ENCODE data around the gene ST8SIA1. TPM values are rescaled to one million over a fixed set of nuclear protein-coding genes. Genes with fewer than 3 reads are reported as not detected.

Gene ST8SIA1
- total and polyA plus RNA-seq, 2 donors (not counting 1 experiment from before 2014, with no cell fraction given) = 0.45 to 23.9 TPM

DNA sequence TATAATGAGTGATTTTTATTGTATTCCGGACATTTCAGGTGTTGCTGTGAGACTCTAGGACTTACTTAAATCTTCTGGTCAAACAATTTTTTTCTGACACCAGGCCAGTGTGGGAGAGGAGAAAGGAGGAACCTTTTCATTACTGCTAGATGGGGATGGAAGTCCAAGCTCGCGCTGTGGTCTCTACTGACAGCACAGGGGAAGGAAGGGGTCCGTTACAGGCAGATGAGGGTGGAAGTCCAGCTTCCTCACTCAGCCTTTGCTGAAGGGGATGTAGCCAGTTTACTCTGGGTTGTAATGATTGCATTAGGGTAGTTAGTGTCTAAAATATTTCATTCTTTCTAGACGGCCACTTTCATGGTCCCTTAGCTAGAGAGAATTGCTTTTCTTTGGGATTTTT is 26.3 kb upstream of the ST8SIA1 start:
- no peak for DNase-seq (ENCODE audit: low read depth in 2 of 2)
- Histone ChIP-seq H3K4me1 (ENCODE audit: control insufficient read depth, extremely low read depth, insufficient read depth, low read length) (no peaks in the 10 kb centered on the region), H3K79me2 (ENCODE audit: control insufficient read depth, insufficient read depth, low read length) (no peaks in the 10 kb centered on the region), H3K9me3 (ENCODE audit: control insufficient read depth, insufficient read depth, low read depth, low read length) (no peaks in the 10 kb centered on the region), H2AFZ (ENCODE audit: low read length) (no peak overlapping the region), H4K20me1 (ENCODE audit: control insufficient read depth, extremely low read depth, insufficient read depth, low read length) (no peaks in the 10 kb centered on the region), H3K4me3 (replicated peaks in 1 of 4; ENCODE audit: control extremely low read depth in 1 of 4, insufficient read depth in 1 of 4, low read depth in 3 of 4, low read length in 4 of 4) (no peak overlapping the region), H3K9ac (ENCODE audit: insufficient read depth, low read length) (no peak overlapping the region), H3K27me3 (ENCODE audit: control insufficient read depth, insufficient read depth, low read length) (no peaks in the 10 kb centered on the region), H3K27ac (ENCODE audit: insufficient read depth, low read length) (no peak overlapping the region), H3K36me3 (ENCODE audit: control insufficient read depth, insufficient read depth, low read length) (no peaks in the 10 kb centered on the region), H3K4me2 (ENCODE audit: extremely low read depth, insufficient read depth, low read length) (no peak overlapping the region)
- no peak for TF ChIP-seq CTCF (conservative IDR thresholded peaks at IDR 0.05 in 1 of 2, IDR thresholded peaks at IDR 0.05 in 1 of 2; ENCODE audit: low read depth in 1 of 2, low read length in 2 of 2)
- TF ChIP-seq EZH2 (IDR thresholded peaks at IDR 0.05; ENCODE audit: low read length, missing control alignments) = no peak

- no peaks in the 10 kb centered on the region for H3K79me2 ChIP-seq (ENCODE audit: control insufficient read depth, insufficient read depth, low read length)
- no peaks in the 10 kb centered on the region for H4K20me1 ChIP-seq (ENCODE audit: control insufficient read depth, extremely low read depth, insufficient read depth, low read length)
- no peak overlapping the region for H3K9ac ChIP-seq (ENCODE audit: insufficient read depth, low read length)
- no peak overlapping the region for H3K4me3 ChIP-seq (replicated peaks in 1 of 4; ENCODE audit: control extremely low read depth in 1 of 4, insufficient read depth in 1 of 4, low read depth in 3 of 4, low read length in 4 of 4)
- H3K27me3 ChIP-seq (ENCODE audit: control insufficient read depth, insufficient read depth, low read length) = no peaks in the 10 kb centered on the region
- H2AFZ ChIP-seq (ENCODE audit: low read length) = no peak overlapping the region
- H3K4me1 ChIP-seq (ENCODE audit: control insufficient read depth, extremely low read depth, insufficient read depth, low read length) = no peaks in the 10 kb centered on the region
- DNase-seq (ENCODE audit: low read depth in 2 of 2) = no peak
- no peak for TF ChIP-seq CTCF (conservative IDR thresholded peaks at IDR 0.05 in 1 of 2, IDR thresholded peaks at IDR 0.05 in 1 of 2; ENCODE audit: low read depth in 1 of 2, low read length in 2 of 2)
- no peak for TF ChIP-seq EZH2 (IDR thresholded peaks at IDR 0.05; ENCODE audit: low read length, missing control alignments)
- H3K36me3 ChIP-seq (ENCODE audit: control insufficient read depth, insufficient read depth, low read length) = no peaks in the 10 kb centered on the region
- no peaks in the 10 kb centered on the region for H3K9me3 ChIP-seq (ENCODE audit: control insufficient read depth, insufficient read depth, low read depth, low read length)
- no peak overlapping the region for H3K27ac ChIP-seq (ENCODE audit: insufficient read depth, low read length)
- no peak overlapping the region for H3K4me2 ChIP-seq (ENCODE audit: extremely low read depth, insufficient read depth, low read length)
Observed at GRCh38 chr12:22357531-22357930, 23.0 kb upstream of the ST8SIA1 start.

GRCh38 chr12:22356231-22356630 is 21.7 kb upstream of the ST8SIA1 start:
- H3K4me1 ChIP-seq (ENCODE audit: control insufficient read depth, extremely low read depth, insufficient read depth, low read length) = no peaks in the 10 kb centered on the region
- H2AFZ ChIP-seq (ENCODE audit: low read length) = no peak overlapping the region
- H3K79me2 ChIP-seq (ENCODE audit: control insufficient read depth, insufficient read depth, low read length) = no peaks in the 10 kb centered on the region
- no peak overlapping the region for H3K27ac ChIP-seq (ENCODE audit: insufficient read depth, low read length)
- no peak for DNase-seq (ENCODE audit: low read depth in 2 of 2)
- no peaks in the 10 kb centered on the region for H3K27me3 ChIP-seq (ENCODE audit: control insufficient read depth, insufficient read depth, low read length)
- H3K36me3 ChIP-seq (ENCODE audit: control insufficient read depth, insufficient read depth, low read length) = no peaks in the 10 kb centered on the region
- H4K20me1 ChIP-seq (ENCODE audit: control insufficient read depth, extremely low read depth, insufficient read depth, low read length) = no peaks in the 10 kb centered on the region
- H3K4me3 ChIP-seq (replicated peaks in 1 of 4; ENCODE audit: control extremely low read depth in 1 of 4, insufficient read depth in 1 of 4, low read depth in 3 of 4, low read length in 4 of 4) = no peak overlapping the region
- H3K9me3 ChIP-seq (ENCODE audit: control insufficient read depth, insufficient read depth, low read depth, low read length) = no peaks in the 10 kb centered on the region
- no peak overlapping the region for H3K4me2 ChIP-seq (ENCODE audit: extremely low read depth, insufficient read depth, low read length)
- TF ChIP-seq CTCF (conservative IDR thresholded peaks at IDR 0.05 in 1 of 2, IDR thresholded peaks at IDR 0.05 in 1 of 2; ENCODE audit: low read depth in 1 of 2, low read length in 2 of 2) (no peak), EZH2 (IDR thresholded peaks at IDR 0.05; ENCODE audit: low read length, missing control alignments) (no peak)
- no peak overlapping the region for H3K9ac ChIP-seq (ENCODE audit: insufficient read depth, low read length)

All from fibroblast of lung (primary cell).